Loucy (cell line): ENCODE measurements around the gene PMEL.

ENCODE experiments used
- H2AFZ ChIP-seq: fragments of 200-600 bp; sonication (generic); 2 replicates; pipeline ENCODE4 v1.6.0; 2016; ENCODE audit warnings: antibody characterized with exemption, mild to moderate bottlenecking, low read length, moderate library complexity
- H3F3A ChIP-seq: fragments of 200-600 bp; 2 replicates; pipeline ENCODE4 v1.6.0; 2016; ENCODE audit warnings: antibody characterized with exemption, low read depth, mild to moderate bottlenecking
- H3K27me3 ChIP-seq: fragments of 200-600 bp; sonication (generic); 2 replicates; pipeline ENCODE4 v1.6.1; 2014; ENCODE audit warnings: low read length, mild to moderate bottlenecking; ENCODE audit not compliant: insufficient read depth, poor library complexity, severe bottlenecking
- H3K36me3 ChIP-seq: fragments of 200-600 bp; sonication (generic); 2 replicates; pipeline ENCODE4 v1.6.1; 2016; ENCODE audit warnings: low read length; ENCODE audit not compliant: insufficient read depth
- H3K4me1 ChIP-seq: fragments of 200-600 bp; sonication (generic); 2 replicates; pipeline ENCODE4 v1.5.1; 2014; ENCODE audit warnings: low read length, mild to moderate bottlenecking; ENCODE audit not compliant: insufficient read depth, poor library complexity, severe bottlenecking
- H3K4me2 ChIP-seq: fragments of 200-600 bp; sonication (generic); 2 replicates; pipeline ENCODE4 v1.6.0; 2014; ENCODE audit warnings: antibody characterized with exemption, low read length, low read depth, mild to moderate bottlenecking; ENCODE audit not compliant: poor library complexity, severe bottlenecking
- H3K4me3 ChIP-seq: fragments of 200-600 bp; sonication (generic); 2 replicates; pipeline ENCODE4 v1.5.1; 2014; ENCODE audit warnings: low read length, mild to moderate bottlenecking, mixed read lengths; ENCODE audit not compliant: poor library complexity, severe bottlenecking
- H3K79me2 ChIP-seq: fragments of 200-600 bp; sonication (generic); 2 replicates; pipeline ENCODE4 v1.6.1; 2014; ENCODE audit warnings: low read length; ENCODE audit not compliant: insufficient read depth
- H3K9ac ChIP-seq: fragments of 200-600 bp; sonication (generic); 2 replicates; pipeline ENCODE4 v1.6.0; 2014; ENCODE audit warnings: mild to moderate bottlenecking, low read depth, low read length, moderate library complexity; ENCODE audit not compliant: poor library complexity, severe bottlenecking
- H3K9me2 ChIP-seq: fragments of 200-600 bp; sonication (generic); replicated peaks from 2 replicates; pipeline ENCODE4 v1.6.1; 2016; ENCODE audit warnings: low read depth, low read length, mixed read lengths
- H3K9me3 ChIP-seq: fragments of 200-600 bp; sonication (generic); 2 replicates; pipeline ENCODE4 v1.6.1; 2014; ENCODE audit warnings: mild to moderate bottlenecking, antibody characterized with exemption, low read length, low read depth; ENCODE audit not compliant: insufficient read depth
- H4K20me1 ChIP-seq: fragments of 200-600 bp; sonication (generic); 2 replicates; pipeline ENCODE4 v1.6.0; 2014; ENCODE audit warnings: antibody characterized with exemption, low read length, mild to moderate bottlenecking; ENCODE audit not compliant: insufficient read depth, poor library complexity, severe bottlenecking
- EZH2phosphoT487 ChIP-seq: fragments of 200-600 bp; IDR thresholded peaks from 2 replicates; pipeline ENCODE4 v1.6.1; 2018; ENCODE audit warnings: antibody characterized with exemption, mild to moderate bottlenecking, moderate library complexity, borderline replicate concordance
- TF ChIP-seq, protein P1 (sequence below): fragments of 200-600 bp; sonication (generic); conservative IDR thresholded peaks from 2 replicates; pipeline ENCODE4 v1.5.1; 2014; ENCODE audit warnings: mild to moderate bottlenecking, antibody characterized with exemption, low read length

PMEL gene

DNA sequence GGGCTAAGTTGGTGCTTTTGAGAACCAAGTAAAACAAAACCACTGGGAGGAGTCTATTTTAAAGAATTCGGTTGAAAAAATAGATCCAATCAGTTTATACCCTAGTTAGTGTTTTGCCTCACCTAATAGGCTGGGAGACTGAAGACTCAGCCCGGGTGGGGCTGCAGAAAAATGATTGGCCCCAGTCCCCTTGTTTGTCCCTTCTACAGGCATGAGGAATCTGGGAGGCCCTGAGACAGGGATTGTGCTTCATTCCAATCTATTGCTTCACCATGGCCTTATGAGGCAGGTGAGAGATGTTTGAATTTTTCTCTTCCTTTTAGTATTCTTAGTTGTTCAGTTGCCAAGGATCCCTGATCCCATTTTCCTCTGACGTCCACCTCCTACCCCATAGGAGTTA, 6.2 kb upstream of the PMEL start:
- Histone ChIP-seq H2AFZ (no peak overlapping the region), H3K4me2 (peak overlapping the region; percentile 97), H3K36me3 (no peaks in the 10 kb centered on the region), H3K9ac (peak overlapping the region; percentile 82), H3F3A (no peaks in the 10 kb centered on the region), H3K79me2 (peaks cover 67% of the 10 kb centered on the region), H3K9me3 (no peaks in the 10 kb centered on the region), H3K4me1 (peaks cover 35% of the 10 kb centered on the region), H4K20me1 (peaks cover 18% of the 10 kb centered on the region), H3K9me2 (no peaks in the 10 kb centered on the region), H3K27me3 (no peaks in the 10 kb centered on the region), H3K4me3 (peak overlapping the region; percentile 91)
- TF ChIP-seq EZH2phosphoT487 = no peak
- TF ChIP-seq, protein P1, sequence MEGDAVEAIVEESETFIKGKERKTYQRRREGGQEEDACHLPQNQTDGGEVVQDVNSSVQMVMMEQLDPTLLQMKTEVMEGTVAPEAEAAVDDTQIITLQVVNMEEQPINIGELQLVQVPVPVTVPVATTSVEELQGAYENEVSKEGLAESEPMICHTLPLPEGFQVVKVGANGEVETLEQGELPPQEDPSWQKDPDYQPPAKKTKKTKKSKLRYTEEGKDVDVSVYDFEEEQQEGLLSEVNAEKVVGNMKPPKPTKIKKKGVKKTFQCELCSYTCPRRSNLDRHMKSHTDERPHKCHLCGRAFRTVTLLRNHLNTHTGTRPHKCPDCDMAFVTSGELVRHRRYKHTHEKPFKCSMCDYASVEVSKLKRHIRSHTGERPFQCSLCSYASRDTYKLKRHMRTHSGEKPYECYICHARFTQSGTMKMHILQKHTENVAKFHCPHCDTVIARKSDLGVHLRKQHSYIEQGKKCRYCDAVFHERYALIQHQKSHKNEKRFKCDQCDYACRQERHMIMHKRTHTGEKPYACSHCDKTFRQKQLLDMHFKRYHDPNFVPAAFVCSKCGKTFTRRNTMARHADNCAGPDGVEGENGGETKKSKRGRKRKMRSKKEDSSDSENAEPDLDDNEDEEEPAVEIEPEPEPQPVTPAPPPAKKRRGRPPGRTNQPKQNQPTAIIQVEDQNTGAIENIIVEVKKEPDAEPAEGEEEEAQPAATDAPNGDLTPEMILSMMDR = no peak

DNA sequence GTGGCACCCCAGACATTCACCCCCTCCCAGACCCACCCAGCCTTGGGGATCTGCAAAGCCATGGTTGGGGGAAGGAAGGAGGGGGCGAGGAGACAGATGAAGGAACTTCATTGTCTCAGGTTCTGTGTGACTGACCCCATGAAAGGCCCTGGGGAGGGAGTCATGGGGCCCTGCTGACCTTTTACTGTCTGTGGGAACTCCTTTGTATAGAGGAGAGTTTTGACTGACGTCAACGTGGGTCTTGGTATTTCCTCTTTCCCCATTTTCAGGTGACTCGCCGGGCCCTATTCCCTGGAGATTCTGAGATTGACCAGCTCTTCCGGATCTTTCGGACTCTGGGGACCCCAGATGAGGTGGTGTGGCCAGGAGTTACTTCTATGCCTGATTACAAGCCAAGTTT, 4.9 kb upstream of the PMEL start:
- no peaks in the 10 kb centered on the region for H3K36me3 ChIP-seq

DNA sequence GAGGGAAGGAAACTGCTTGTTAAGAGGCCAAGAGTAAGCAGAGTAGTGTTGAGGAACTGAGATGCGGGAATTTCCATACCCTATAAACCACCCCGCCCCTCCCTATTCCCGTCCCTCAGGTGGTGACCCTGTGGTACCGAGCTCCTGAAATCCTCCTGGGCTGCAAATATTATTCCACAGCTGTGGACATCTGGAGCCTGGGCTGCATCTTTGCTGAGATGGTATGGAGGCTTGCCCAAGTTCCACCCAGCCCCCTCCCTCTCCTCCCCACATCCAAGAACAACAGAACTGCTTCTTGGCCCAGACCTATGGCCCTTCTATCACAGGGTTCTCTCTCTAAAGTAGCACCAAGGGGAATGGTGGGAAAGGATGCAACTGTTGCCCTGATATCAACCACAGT, 3.5 kb upstream of the PMEL start:
- Histone ChIP-seq H3K9me2 (no peaks in the 10 kb centered on the region), H3K79me2 (peaks cover 44% of the 10 kb centered on the region), H3F3A (no peaks in the 10 kb centered on the region), H2AFZ (no peak overlapping the region), H3K4me3 (no peak overlapping the region), H3K9ac (no peak overlapping the region), H3K36me3 (no peaks in the 10 kb centered on the region), H3K4me2 (peak overlapping the region; percentile 93), H3K4me1 (peaks cover 28% of the 10 kb centered on the region), H4K20me1 (peaks cover 14% of the 10 kb centered on the region), H3K27me3 (no peaks in the 10 kb centered on the region), H3K9me3 (no peaks in the 10 kb centered on the region)
- TF ChIP-seq EZH2phosphoT487 = no peak
- TF ChIP-seq, protein P1 = no peak

More for the DNA sequence above, 4.9 kb upstream of the PMEL start:
- Histone ChIP-seq H3K79me2 (peaks cover 58% of the 10 kb centered on the region), H3K4me3 (no peak overlapping the region), H2AFZ (no peak overlapping the region), H3K9me2 (no peaks in the 10 kb centered on the region), H3K9me3 (no peaks in the 10 kb centered on the region), H3K4me2 (no peak overlapping the region), H4K20me1 (peaks cover 18% of the 10 kb centered on the region), H3K27me3 (no peaks in the 10 kb centered on the region), H3K4me1 (peaks cover 36% of the 10 kb centered on the region), H3F3A (no peaks in the 10 kb centered on the region), H3K9ac (no peak overlapping the region)
- TF ChIP-seq, protein P1 = no peak
- TF ChIP-seq EZH2phosphoT487 = no peak
